Measurements from ENCODE around the gene GID8. TPM values are rescaled to one million over a fixed set of nuclear protein-coding genes. Genes with fewer than 3 reads are reported as not detected.

The GID8 gene
- polyA plus RNA-seq, 1 donor from 2014 or later, result 54.8 TPM

GRCh38 chr20:62893700-62894099 is 44.2 kb upstream of the GID8 start:
- Histone ChIP-seq H3K9ac (ENCODE audit: low read length) (no peak overlapping the region), H3K4me2 (ENCODE audit: low read length) (no peak overlapping the region), H3K36me3 (ENCODE audit: insufficient read depth, low read length) (peaks cover 13% of the 10 kb centered on the region), H3K9me3 (ENCODE audit: low read length) (no peaks in the 10 kb centered on the region), H4K20me1 (ENCODE audit: insufficient read depth) (no peaks in the 10 kb centered on the region), H3F3A (ENCODE audit: insufficient read depth, low read length, poor library complexity, severe bottlenecking) (no peaks in the 10 kb centered on the region), H3K4me3 (ENCODE audit: low read length) (no peak overlapping the region), H2AFZ (ENCODE audit: low read depth, low read length) (no peak overlapping the region), H3K27ac (ENCODE audit: low read length) (no peak overlapping the region), H3K79me2 (replicated peaks; ENCODE audit: insufficient read depth, low read length) (no peaks in the 10 kb centered on the region), H3K9me2 (ENCODE audit: insufficient read depth, low read length) (no peaks in the 10 kb centered on the region), H3K27me3 (ENCODE audit: insufficient read depth, low read depth, low read length) (no peaks in the 10 kb centered on the region)
- no peak for TF ChIP-seq SMC3 (conservative IDR thresholded peaks at IDR 0.05; ENCODE audit: poor library complexity)

GRCh38 chr20:62894261-62894660 is 43.7 kb upstream of the GID8 start:
- TF ChIP-seq POLR2AphosphoS5 (IDR thresholded peaks at IDR 0.05), result no peak
- no peak for TF ChIP-seq RAD21 (conservative IDR thresholded peaks at IDR 0.05)
- no peak for TF ChIP-seq REST (IDR thresholded peaks at IDR 0.05; ENCODE audit: borderline replicate concordance)
- TF ChIP-seq EZH2 (IDR thresholded peaks at IDR 0.05; ENCODE audit: borderline replicate concordance, insufficient read depth, low read length, poor library complexity, severe bottlenecking), result no peak
- no peak for TF ChIP-seq TAF1 (IDR thresholded peaks at IDR 0.05; ENCODE audit: low read depth)
- TF ChIP-seq MXI1 (conservative IDR thresholded peaks at IDR 0.05; ENCODE audit: poor library complexity, severe bottlenecking), result no peak
- no peak for TF ChIP-seq EP300 (conservative IDR thresholded peaks at IDR 0.05; ENCODE audit: poor library complexity, severe bottlenecking)
- TF ChIP-seq CTCF (IDR thresholded peaks at IDR 0.05; ENCODE audit: poor library complexity, severe bottlenecking), result no peak
- no peak for TF ChIP-seq SMC3 (conservative IDR thresholded peaks at IDR 0.05; ENCODE audit: poor library complexity)
- Histone ChIP-seq H4K20me1 (ENCODE audit: insufficient read depth) (no peaks in the 10 kb centered on the region), H3K9ac (ENCODE audit: low read length) (no peak overlapping the region)

GRCh38 chr20:62895539-62895938 is 42.4 kb upstream of the GID8 start:
- Histone ChIP-seq H3K27ac (ENCODE audit: low read length) (no peak overlapping the region), H3K9ac (ENCODE audit: low read length) (no peak overlapping the region), H4K20me1 (ENCODE audit: insufficient read depth) (no peaks in the 10 kb centered on the region), H3K9me3 (ENCODE audit: low read length) (no peaks in the 10 kb centered on the region), H3K9me2 (ENCODE audit: insufficient read depth, low read length) (no peaks in the 10 kb centered on the region), H3F3A (ENCODE audit: insufficient read depth, low read length, poor library complexity, severe bottlenecking) (no peaks in the 10 kb centered on the region), H3K27me3 (ENCODE audit: insufficient read depth, low read depth, low read length) (no peaks in the 10 kb centered on the region), H3K4me2 (ENCODE audit: low read length) (no peak overlapping the region), H3K79me2 (replicated peaks; ENCODE audit: insufficient read depth, low read length) (no peaks in the 10 kb centered on the region), H2AFZ (ENCODE audit: low read depth, low read length) (no peak overlapping the region), H3K4me3 (ENCODE audit: low read length) (no peak overlapping the region), H3K36me3 (ENCODE audit: insufficient read depth, low read length) (peaks cover 13% of the 10 kb centered on the region)
- no peak for TF ChIP-seq EZH2 (IDR thresholded peaks at IDR 0.05; ENCODE audit: borderline replicate concordance, insufficient read depth, low read length, poor library complexity, severe bottlenecking)
- no peak for TF ChIP-seq POLR2AphosphoS5 (IDR thresholded peaks at IDR 0.05)
- TF ChIP-seq SMC3 (conservative IDR thresholded peaks at IDR 0.05; ENCODE audit: poor library complexity), result no peak
- no peak for TF ChIP-seq EP300 (conservative IDR thresholded peaks at IDR 0.05; ENCODE audit: poor library complexity, severe bottlenecking)
- TF ChIP-seq RAD21 (conservative IDR thresholded peaks at IDR 0.05), result no peak
- TF ChIP-seq REST (IDR thresholded peaks at IDR 0.05; ENCODE audit: borderline replicate concordance), result no peak
- no peak for TF ChIP-seq MXI1 (conservative IDR thresholded peaks at IDR 0.05; ENCODE audit: poor library complexity, severe bottlenecking)
- TF ChIP-seq TAF1 (IDR thresholded peaks at IDR 0.05; ENCODE audit: low read depth), result no peak
- no peak for TF ChIP-seq CTCF (IDR thresholded peaks at IDR 0.05; ENCODE audit: poor library complexity, severe bottlenecking)

More at GRCh38 chr20:62894261-62894660, 43.7 kb upstream of the GID8 start:
- no peaks in the 10 kb centered on the region for H3F3A ChIP-seq (ENCODE audit: insufficient read depth, low read length, poor library complexity, severe bottlenecking)
- H3K27me3 ChIP-seq (ENCODE audit: insufficient read depth, low read depth, low read length), result no peaks in the 10 kb centered on the region
- peaks cover 13% of the 10 kb centered on the region for H3K36me3 ChIP-seq (ENCODE audit: insufficient read depth, low read length)
- no peak overlapping the region for H3K27ac ChIP-seq (ENCODE audit: low read length)
- H3K9me3 ChIP-seq (ENCODE audit: low read length), result no peaks in the 10 kb centered on the region
- H2AFZ ChIP-seq (ENCODE audit: low read depth, low read length), result no peak overlapping the region
- no peak overlapping the region for H3K4me3 ChIP-seq (ENCODE audit: low read length)
- H3K79me2 ChIP-seq (replicated peaks; ENCODE audit: insufficient read depth, low read length), result no peaks in the 10 kb centered on the region
- H3K9me2 ChIP-seq (ENCODE audit: insufficient read depth, low read length), result no peaks in the 10 kb centered on the region
- H3K4me2 ChIP-seq (ENCODE audit: low read length), result no peak overlapping the region
